ENCODE data around the gene STMP1.

Gene STMP1

DNA sequence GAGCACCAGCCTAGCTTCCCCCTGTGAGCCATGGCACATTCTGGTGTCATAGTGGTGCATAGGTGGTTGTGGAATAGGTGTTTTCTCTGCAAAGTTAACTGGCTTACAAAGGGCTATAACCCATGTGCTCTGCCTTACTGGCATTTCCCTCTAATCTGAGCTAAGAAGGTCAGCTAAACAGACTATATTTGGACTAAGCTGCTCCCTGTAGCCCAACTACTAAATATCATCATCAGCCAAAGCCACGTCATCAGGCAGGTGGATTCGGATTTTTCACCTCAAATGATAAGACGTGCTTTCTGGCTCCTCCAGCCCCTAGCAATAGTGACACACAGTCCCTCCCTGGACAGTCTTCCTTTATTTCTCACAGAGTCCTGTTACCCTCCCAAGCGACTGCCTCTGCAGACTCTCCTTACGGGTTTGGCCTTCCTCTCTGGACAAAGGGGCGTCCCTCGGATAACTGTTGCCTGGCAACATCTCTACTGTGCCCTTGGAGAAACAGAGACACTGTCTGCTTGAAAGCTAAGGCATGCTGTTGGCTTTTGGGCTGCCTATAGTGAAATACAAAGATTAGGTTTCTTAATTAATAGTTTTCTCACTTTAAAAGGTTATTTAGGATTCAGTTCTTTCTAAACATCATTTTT, 56.6 kb downstream of the STMP1 start:
- Histone ChIP-seq H3K9ac (ENCODE audit: low read length) (no peak overlapping the region), H3K27me3 (ENCODE audit: control insufficient read depth, insufficient read depth, low read length) (no peaks in the 10 kb centered on the region), H3K4me1 (ENCODE audit: control insufficient read depth, insufficient read depth, low read length) (no peaks in the 10 kb centered on the region), H3K36me3 (ENCODE audit: control insufficient read depth, insufficient read depth, low read length) (no peaks in the 10 kb centered on the region), H3K4me3 (ENCODE audit: low read length) (no peak overlapping the region), H3K27ac (ENCODE audit: low read depth, low read length) (no peak overlapping the region)

DNA sequence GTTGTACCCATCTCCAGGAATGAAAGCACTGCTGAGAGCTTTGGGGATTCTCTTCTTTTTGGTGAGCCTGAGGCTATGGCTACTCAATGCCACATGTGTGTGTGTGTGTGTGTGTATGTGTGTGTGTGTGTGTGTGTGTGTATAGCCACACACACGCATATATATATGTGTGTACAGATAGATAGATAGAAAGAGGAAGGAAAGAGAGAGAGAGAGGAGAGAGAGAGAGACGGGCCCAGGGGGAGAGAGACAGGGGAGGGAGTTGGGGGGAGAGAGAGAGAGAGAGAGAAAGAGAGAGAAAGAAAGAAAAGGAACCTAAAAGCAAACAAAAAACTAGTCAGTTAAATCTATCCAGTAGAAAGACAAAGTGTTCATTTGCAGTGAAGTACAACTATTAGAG, 57.4 kb downstream of the STMP1 start:
- Histone ChIP-seq H3K4me3 (ENCODE audit: low read length) (no peak overlapping the region), H3K36me3 (ENCODE audit: control insufficient read depth, insufficient read depth, low read length) (no peaks in the 10 kb centered on the region), H3K9ac (ENCODE audit: low read length) (no peak overlapping the region), H3K4me1 (ENCODE audit: control insufficient read depth, insufficient read depth, low read length) (no peaks in the 10 kb centered on the region), H3K27ac (ENCODE audit: low read depth, low read length) (no peak overlapping the region), H3K27me3 (ENCODE audit: control insufficient read depth, insufficient read depth, low read length) (no peaks in the 10 kb centered on the region)

DNA sequence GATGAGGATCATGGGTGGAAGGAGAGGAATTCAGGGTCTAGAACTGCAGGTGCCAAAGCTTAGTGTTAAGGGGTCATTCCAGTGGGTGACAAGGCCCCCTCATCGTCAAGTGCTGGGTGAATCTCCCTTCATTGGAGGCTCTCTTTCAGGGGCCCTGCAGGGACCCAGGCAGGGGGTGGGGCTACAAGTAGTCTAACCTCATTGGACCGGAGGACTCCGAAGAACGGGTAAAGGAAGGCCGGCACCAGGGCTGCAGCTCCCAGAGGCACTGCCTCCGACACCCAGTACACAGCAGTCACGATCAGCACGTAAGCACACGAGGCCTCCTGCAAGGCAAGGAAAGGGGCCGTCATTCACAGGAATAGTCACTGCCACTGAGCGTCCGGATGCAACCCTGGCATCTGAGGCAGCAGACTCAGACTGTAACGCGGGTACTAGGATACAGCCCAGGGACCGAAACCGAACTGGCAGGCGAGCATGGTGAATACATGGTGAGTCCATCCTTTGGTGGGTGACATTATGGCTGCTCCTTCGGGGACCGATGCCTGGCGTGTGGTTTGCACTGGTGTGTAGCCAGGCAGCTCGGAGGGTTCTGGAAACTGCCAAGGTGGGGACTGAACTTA, 59.0 kb downstream of the STMP1 start:
- Histone ChIP-seq H3K36me3 (ENCODE audit: control insufficient read depth, insufficient read depth, low read length) (no peaks in the 10 kb centered on the region), H3K27me3 (ENCODE audit: control insufficient read depth, insufficient read depth, low read length) (no peaks in the 10 kb centered on the region), H3K27ac (ENCODE audit: low read depth, low read length) (no peak overlapping the region), H3K4me3 (ENCODE audit: low read length) (no peak overlapping the region), H3K4me1 (ENCODE audit: control insufficient read depth, insufficient read depth, low read length) (no peaks in the 10 kb centered on the region), H3K9ac (ENCODE audit: low read length) (no peak overlapping the region)

DNA sequence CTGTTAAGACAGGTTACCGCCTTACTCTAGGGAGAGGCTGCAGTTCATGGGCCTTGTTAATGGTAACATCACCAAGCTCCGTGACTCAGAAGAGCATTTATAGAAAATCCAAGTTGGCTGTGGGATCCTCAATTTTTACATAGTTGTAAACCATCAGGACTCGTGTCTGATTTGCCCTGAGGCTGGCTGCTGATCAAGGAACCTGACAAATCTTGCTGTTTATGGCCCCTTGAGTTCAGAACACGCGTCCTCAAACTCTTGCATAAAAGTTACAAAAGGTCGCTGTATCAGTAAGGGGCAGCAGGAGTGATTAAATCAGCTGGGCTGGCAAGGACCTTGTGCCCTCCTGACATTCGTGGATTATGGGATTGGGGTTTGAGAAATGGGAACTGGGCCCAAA, 61.1 kb downstream of the STMP1 start:
- Histone ChIP-seq H3K27ac (ENCODE audit: low read depth, low read length) (no peak overlapping the region), H3K9ac (ENCODE audit: low read length) (no peak overlapping the region), H3K4me1 (ENCODE audit: control insufficient read depth, insufficient read depth, low read length) (no peaks in the 10 kb centered on the region), H3K36me3 (ENCODE audit: control insufficient read depth, insufficient read depth, low read length) (no peaks in the 10 kb centered on the region), H3K27me3 (ENCODE audit: control insufficient read depth, insufficient read depth, low read length) (no peaks in the 10 kb centered on the region), H3K4me3 (ENCODE audit: low read length) (no peak overlapping the region)

All from rectal smooth muscle tissue (tissue), 1 donor.